HCT116 (cell line): ENCODE measurements around the gene RPL13A.

Experiments used
- EZH2 ChIP-seq: fragments of 200-600 bp; sonication (generic); IDR thresholded peaks from 2 replicates; pipeline ENCODE4 v1.6.1; 2017; ENCODE audit warnings: antibody characterized with exemption, mixed run types
- RAD21 ChIP-seq: IDR thresholded peaks from 2 replicates; pipeline ENCODE4 v1.6.1; 2012; ENCODE audit warnings: low read depth, mild to moderate bottlenecking
- TF ChIP-seq, protein P1 (sequence below), 3 experiments: fragments of 200-600 bp in 1 of 3; sonication (generic) in 1 of 3; IDR thresholded peaks in 2 of 3; conservative IDR thresholded peaks in 1 of 3; 2 replicates each; pipeline ENCODE4 v1.5.1; 2012 to 2017; ENCODE audit warnings: low read depth in 2 of 3, low read length in 2 of 3, antibody characterized with exemption in 1 of 3, borderline replicate concordance in 1 of 3, control low read depth in 1 of 3, mild to moderate bottlenecking in 1 of 3, mixed read lengths in 1 of 3, mixed run types in 1 of 3, moderate library complexity in 1 of 3; ENCODE audit not compliant: insufficient read depth in 1 of 3

GRCh38 chr19:49453013-49453756, 34.2 kb upstream of the RPL13A start, which contains the start of gene ALDH16A1:
- TF ChIP-seq EZH2 (no peak), RAD21 (no peak)
- TF ChIP-seq, protein P1, sequence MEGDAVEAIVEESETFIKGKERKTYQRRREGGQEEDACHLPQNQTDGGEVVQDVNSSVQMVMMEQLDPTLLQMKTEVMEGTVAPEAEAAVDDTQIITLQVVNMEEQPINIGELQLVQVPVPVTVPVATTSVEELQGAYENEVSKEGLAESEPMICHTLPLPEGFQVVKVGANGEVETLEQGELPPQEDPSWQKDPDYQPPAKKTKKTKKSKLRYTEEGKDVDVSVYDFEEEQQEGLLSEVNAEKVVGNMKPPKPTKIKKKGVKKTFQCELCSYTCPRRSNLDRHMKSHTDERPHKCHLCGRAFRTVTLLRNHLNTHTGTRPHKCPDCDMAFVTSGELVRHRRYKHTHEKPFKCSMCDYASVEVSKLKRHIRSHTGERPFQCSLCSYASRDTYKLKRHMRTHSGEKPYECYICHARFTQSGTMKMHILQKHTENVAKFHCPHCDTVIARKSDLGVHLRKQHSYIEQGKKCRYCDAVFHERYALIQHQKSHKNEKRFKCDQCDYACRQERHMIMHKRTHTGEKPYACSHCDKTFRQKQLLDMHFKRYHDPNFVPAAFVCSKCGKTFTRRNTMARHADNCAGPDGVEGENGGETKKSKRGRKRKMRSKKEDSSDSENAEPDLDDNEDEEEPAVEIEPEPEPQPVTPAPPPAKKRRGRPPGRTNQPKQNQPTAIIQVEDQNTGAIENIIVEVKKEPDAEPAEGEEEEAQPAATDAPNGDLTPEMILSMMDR (IDR thresholded peaks at IDR 0.05 in 2 of 3, conservative IDR thresholded peaks at IDR 0.05 in 1 of 3; ENCODE audit: borderline replicate concordance in 1 of 3, insufficient read depth in 1 of 3, low read depth in 2 of 3, low read length in 2 of 3) = no peak
